Measurements from ENCODE around the gene RSPO4.

GRCh38 chr20:990293-990959, 11.7 kb downstream of the RSPO4 start:
- TF ChIP-seq POLR2A (IDR thresholded peaks at IDR 0.05): no peak
- TF ChIP-seq CTCF (IDR thresholded peaks at IDR 0.05): no peak

All from right lobe of liver (tissue), 4 donors.